Stimulated activated CD8-positive, alpha-beta memory T cell treated with anti-CD3 and anti-CD28 coated beads, Interleukin-15, amount 100 ng/mL, for 4 hours (primary cell): ENCODE data around the gene DSTN.

Source experiments
- DNase-seq, 2 donors: peaks; one replicate each; pipeline ENCODE4 v3.0.0-alpha.2; 2020; ENCODE audit warnings: low read depth in 2 of 2

The DSTN gene

GRCh38 chr20:17580895-17581294 lies 11.0 kb downstream of the DSTN start:
- DNase-seq = no peak

- DNase-seq = no peak
These were observed 13.3 kb downstream of the DSTN start for GRCh38 chr20:17583126-17583525.

- no peak for DNase-seq
These were observed 14.8 kb downstream of the DSTN start for GRCh38 chr20:17584689-17585088.

- DNase-seq = no peak
These were observed 16.4 kb downstream of the DSTN start for GRCh38 chr20:17586250-17586649.

- no peak for DNase-seq
These were observed 17.3 kb downstream of the DSTN start for GRCh38 chr20:17587148-17587547.

GRCh38 chr20:17587824-17588223 lies 17.9 kb downstream of the DSTN start:
- DNase-seq = no peak

GRCh38 chr20:17589161-17589834 lies 19.4 kb downstream of the DSTN start:
- no peak for DNase-seq

- no peak for DNase-seq
These were observed 20.4 kb downstream of the DSTN start for GRCh38 chr20:17590245-17590644.

GRCh38 chr20:17593902-17594301 lies 24.0 kb downstream of the DSTN start:
- no peak for DNase-seq

GRCh38 chr20:17594443-17594842 lies 24.6 kb downstream of the DSTN start:
- no peak for DNase-seq

- no peak for DNase-seq
These were observed 26.0 kb downstream of the DSTN start for GRCh38 chr20:17595856-17596255.

- no peak for DNase-seq
These were observed 28.2 kb downstream of the DSTN start for GRCh38 chr20:17598013-17598550.

- DNase-seq = no peak
These were observed 32.1 kb downstream of the DSTN start for GRCh38 chr20:17601957-17602356.

GRCh38 chr20:17602493-17602892 lies 32.6 kb downstream of the DSTN start:
- DNase-seq = no peak

- no peak for DNase-seq
These were observed 35.3 kb downstream of the DSTN start for GRCh38 chr20:17605131-17605660.

GRCh38 chr20:17606001-17606400 lies 36.1 kb downstream of the DSTN start:
- DNase-seq = no peak

- no peak for DNase-seq
These were observed 39.0 kb downstream of the DSTN start for GRCh38 chr20:17608701-17609497.

GRCh38 chr20:17609811-17610377 lies 40.0 kb downstream of the DSTN start:
- DNase-seq = no peak

- DNase-seq = peak in 1 of 2 donors; percentile 23
These were observed 40.9 kb downstream of the DSTN start for GRCh38 chr20:17610566-17611289.

- no peak for DNase-seq
These were observed 41.3 kb downstream of the DSTN start for GRCh38 chr20:17611290-17611539.

GRCh38 chr20:17611540-17612286 lies 41.8 kb downstream of the DSTN start:
- no peak for DNase-seq
